Inflammatory macrophage treated with lipopolysaccharide for 4 hours (primary cell): Measurements from ENCODE around the gene SLC15A1.
"Not testable (repeated sequence)": the region's sequence is repeated elsewhere in the genome, so short reads cannot be mapped to it uniquely, and the experiment has no call there.

Experiments used
- DNase-seq: peaks from one replicate; pipeline ENCODE4 v3.0.0-alpha.2; 2020

SLC15A1 gene

DNA sequence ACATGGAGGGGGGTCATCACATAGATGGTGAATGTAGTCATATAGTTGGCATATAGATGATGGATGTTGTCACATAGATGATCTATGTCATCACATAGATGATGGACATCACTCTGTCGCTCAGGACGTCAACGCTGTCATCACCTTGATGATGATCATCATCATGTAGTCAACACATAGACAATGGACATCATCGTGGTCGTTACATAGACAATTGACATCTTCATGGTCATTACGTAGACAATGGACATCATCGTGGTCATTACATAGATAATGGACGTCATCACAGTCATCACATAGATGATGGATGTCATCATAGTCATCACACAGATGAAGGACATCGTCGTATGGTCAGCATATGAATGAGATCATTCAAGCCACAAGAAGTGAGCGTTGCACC is 28.6 kb upstream of the SLC15A1 start:
- no peak for DNase-seq

DNA sequence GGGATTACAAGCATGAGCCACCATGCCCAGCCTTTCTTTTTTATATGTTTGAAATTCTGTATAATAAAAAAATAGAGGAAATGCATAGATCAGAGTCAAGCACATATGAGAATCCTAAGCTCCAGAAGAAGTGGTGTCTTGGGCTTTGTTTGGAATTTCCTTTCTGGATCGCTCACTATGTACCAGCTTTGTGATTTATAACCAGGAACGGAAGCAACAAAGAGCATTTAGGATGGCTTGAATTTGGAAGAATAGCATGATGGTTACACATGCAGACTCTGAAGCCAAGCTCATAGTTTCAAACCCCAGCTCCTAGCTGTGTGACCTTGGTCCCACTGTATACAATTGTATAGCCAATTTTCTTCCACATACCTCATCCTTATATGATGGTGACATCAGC is 28.0 kb upstream of the SLC15A1 start:
- no peak for DNase-seq

DNA sequence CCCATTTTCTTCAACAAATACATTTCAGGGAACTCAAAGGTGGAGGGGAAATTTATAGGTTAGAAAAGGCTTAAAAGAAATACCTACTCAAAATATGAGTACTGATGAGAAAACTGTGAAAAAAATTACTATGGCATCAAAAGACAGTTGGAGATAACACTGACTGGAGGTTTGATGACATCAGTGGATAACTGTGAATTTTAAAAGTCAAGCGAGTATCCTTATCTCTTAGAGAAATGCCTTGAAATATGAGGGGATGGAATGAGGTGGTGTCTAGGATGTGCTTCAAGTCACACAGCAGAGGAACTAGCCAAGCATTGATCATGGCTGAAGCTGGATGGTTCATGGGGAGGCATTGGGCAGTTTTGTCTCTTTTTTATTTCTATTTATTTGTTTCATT is 27.2 kb upstream of the SLC15A1 start:
- no peak for DNase-seq

DNA sequence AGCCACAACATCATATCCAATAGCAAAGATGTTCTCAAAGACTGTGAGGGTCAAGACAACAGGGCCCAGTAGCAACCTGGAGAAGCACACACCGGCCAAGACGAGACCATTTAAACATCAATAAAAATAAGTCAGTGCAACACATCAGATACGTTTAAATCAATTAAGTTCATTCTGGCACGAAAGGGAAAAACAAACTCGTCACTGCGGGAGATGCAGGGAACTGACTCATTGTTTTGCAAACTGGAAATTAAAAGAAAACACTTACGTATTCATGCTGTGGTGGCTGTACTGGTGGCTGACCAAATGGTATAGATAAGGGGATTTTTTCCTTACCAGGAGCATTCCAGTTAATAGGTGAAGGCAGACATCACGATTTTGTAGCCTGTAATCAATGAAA is 26.3 kb upstream of the SLC15A1 start:
- no peak for DNase-seq

DNA sequence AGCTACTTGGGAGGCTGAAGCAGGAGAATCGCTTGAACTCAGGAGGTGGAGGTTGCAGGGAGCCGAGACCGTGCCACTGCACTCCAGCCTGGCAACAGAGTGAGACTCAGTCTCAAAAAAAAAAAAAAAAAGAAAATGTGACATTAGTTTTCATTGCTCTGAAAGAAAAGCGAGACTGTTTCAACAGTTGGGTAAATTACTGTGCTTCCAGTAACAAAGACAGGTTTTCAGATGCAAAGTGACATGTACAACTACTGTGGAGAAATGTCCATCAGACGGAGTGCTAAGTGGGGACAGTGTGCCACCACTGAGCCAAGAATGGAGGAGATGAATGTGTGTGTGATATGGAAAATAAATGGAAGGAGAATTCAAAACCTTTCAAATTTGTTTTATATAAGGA is 24.2 kb upstream of the SLC15A1 start:
- no peak for DNase-seq

DNA sequence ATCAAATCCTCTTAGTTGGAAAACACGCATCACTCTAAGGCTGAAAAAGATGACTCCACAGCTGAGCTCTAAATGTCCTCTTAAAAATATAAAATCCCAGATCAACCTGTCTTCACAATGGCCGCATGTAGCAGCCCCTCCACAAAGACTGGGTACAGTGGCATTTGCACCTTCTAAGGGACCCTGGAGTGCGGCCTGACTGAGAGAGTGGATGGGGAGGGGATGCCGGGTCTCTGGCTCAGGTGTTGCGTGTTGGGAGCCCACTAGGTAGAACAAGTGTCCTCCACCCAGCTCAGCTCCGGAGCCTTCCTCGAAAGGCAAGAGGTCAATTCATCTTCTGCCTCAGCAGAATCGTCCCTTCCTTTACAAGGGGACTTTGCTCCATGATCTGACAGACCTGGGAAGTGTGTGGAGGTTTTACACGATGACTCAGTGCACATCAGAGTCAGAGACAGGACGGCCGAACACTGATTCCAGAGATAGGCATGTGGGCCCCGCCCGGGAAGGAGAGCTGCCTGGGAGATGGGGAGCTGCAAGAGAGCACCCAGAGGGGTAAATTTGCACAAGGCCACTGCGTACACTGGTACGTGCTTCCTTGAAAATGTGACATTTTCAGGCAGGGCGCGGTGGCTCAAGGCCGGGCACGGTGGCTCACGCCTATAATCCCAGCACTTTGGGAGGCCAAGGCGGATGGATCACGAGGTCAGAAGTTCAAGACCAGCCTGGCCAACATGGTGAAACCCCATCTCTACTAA is 23.5 kb upstream of the SLC15A1 start:
- DNase-seq: no peak

DNA sequence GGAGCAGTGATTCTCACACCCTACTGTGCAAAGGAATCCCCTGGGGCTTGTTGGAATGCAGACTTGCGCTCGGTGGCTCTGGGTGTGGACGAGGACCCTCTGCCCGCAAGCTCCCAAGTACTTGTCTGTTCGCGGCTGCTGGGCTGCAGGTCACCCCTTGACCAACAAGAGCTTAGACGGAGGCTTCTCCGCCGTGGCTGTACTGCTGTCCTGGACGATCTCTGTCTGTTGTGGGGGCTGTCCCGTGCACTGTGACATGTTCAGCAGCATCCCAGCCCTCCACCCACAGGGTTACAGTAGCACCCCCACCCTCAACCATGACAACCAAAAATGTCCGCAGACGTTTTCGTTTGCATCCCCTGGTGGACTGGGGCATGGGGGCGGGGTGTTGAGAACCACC is 22.9 kb upstream of the SLC15A1 start:
- no peak for DNase-seq

DNA sequence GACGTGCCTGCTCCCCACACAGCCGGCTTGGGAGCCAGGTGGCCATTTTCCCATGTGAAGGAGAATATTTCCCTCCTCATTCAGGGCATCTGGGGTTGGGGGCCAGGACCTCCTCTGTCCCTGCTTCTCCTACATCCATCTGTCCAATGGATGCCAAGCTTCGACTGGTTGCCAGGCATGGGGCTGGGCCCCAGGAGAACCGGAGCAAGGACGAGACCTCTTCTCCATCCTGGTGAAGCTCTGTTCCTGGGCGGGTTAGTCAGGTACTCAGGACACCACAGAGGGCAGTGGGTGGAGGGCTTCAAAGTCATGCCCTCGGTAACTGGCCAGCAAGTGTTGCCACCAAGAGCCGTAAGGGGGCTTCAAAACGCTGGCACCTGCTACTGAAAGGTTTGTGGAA is 22.3 kb upstream of the SLC15A1 start:
- no peak for DNase-seq

DNA sequence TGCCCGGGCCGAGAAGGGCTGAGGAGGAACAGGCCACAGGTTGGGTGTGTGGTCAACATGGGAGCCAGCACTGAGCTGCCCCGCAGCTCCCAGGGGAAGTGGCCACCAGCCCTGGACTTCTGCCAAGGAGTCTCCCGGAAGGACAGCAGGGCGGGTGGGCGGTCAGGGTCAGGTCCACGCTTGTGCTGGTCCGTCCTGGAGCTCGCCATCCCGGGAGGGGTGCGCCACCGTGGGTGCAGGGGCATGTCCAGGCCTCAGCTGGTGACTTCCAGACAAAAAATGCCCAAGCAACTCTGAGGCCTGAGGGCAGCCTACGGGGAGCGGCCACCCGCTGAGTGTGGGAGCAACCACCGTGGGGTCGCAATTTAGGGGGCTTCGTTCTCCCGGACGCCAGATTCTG is 21.4 kb upstream of the SLC15A1 start:
- DNase-seq: no peak

DNA sequence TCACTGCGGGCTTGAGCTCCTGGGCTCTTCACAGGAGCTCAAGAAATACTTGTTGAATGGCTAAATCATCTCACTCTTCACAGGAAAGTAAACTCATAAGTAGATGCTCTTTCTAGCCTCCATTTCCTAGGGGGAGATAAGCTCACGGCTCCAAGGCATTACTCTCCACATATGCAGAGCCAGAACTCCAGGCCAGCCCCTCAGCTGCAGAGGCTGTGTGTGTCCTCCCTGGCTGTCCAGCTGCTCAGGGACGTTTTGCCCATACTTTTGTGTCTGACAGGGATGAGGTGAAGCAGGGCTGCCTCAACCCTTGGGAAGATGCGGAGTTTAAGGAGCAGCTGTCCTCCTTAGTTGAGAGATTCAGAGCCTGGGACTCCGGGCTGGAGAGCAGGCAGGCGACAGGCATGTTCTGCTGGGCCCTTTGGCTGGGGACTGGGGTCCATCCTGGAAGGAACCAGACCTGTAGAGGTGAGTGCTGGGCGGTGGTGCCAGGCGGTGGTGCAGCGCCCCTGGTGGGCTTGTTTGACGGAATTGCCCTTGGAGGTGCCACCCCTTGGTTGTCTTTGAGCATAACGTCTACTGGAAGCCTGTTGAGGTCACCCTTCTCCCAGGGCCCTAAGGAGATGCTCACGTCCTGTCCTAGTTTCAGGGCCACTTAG is 20.5 kb upstream of the SLC15A1 start:
- DNase-seq: no peak

DNA sequence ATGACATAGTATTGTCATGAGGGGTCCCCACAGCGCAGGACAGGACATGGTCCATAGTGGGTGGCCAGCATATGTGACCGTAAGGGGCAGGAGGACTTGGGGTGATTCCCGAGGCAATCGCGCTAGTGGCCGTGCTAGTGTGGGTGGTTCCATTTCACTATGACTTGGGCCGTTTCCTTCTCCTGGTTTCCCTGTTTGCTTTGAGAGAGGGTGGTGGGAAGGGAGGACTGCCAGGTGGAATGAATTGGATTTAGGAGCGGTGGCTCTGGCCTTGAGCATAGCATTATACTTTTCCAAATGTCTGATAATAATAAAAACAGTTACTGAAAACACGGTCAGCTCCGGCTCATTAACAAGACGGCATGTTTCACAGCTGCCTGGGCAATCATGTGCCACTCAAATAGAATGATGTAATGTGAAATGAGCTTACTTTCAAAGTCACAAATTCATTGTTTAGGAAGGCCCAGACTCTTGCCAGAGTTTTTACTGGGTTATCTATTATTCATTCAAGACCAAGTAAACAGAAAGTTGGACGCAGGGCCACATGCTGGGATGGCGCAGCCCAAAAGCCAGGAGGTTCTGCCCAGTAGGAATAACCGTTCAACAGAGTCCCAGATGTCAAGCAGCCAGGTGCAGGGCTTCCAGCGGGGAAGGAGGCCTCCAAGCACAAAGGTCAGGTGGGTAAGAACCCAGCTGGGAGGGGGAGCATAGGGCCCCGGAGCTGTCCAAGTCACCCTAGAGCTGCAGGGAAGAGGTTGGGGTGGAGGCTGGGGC is 19.6 kb upstream of the SLC15A1 start:
- DNase-seq: no peak

DNA sequence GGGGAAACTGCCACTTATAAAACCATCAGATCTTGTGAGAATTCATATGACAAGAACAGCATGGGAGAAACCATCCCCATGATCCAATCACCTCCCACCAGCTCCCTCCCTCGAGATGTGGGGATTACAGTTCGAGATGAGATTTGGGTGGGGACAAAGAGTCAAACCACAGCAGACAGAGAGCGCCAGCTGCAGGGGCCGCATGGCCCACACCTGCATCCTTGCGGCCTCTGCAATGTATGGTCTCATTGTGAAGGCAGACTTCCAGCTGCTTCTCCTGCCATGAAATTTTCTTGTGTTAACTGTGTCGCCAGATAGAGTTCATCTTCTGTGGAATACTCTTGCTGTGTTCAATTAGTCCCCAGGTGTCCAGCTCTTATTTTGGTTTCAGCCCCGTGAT is 17.3 kb upstream of the SLC15A1 start:
- DNase-seq: no peak

DNA sequence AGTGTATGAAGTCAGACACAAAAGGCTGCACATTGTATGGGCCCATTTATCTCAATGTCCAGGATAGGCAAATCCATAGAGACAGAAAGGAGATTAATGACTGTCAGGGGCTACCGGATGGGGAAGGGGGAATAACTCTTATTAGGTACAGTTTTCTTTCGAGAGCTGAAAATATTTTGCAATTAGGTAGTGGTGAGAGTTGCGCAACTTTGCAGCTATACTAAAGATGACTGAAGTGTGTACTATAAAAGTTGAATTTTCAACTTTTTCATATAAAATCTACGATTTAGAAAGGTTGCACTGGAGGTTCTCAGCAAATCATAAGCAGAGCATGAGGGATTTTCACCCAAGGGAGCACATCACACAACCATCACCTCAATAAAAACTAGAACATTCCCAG is 16.1 kb upstream of the SLC15A1 start:
- no peak for DNase-seq

DNA sequence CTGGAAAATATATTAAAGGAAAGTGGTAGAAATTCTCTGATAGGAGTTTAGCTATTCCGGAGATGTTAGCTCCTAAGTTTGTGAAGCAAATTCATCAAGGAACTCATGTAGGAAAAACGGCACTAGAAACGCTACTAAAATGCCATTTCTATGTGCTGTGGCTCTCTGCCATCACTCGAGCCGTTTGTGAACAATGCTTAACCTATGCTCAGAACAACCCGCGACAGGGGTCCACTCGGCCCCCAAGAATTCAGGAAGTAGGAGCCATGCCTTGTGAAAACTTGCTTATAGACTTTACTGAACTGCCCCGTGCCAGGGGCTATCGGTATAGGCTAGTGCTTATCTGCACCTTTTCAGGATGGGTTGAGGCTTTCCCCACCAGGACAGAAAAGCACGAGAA is 14.2 kb upstream of the SLC15A1 start:
- no peak for DNase-seq

DNA sequence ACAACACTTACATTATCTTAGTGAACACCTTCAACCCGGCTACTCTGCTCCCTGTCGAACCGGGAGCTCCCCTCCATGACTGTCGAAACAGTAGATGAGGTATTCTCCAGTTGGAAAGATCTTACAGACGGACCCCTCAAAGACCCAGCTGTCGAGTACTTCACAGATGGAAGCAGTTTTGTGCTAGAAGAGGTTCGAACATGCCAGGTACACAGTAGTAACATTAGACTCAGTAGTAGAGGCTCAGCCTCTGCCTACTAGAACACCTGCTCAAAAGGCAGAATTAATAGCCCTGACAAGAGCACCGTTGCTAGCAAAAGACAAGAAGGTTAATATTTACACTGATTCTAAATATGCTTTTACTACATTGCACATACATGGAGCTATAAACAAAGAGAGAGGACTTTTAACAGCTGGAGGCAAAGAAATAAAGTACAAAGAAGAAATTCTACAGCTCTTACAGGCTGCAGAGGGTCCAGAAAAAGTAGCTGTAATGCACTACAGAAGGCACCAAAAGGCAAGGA is 13.6 kb upstream of the SLC15A1 start:
- DNase-seq: no peak

DNA sequence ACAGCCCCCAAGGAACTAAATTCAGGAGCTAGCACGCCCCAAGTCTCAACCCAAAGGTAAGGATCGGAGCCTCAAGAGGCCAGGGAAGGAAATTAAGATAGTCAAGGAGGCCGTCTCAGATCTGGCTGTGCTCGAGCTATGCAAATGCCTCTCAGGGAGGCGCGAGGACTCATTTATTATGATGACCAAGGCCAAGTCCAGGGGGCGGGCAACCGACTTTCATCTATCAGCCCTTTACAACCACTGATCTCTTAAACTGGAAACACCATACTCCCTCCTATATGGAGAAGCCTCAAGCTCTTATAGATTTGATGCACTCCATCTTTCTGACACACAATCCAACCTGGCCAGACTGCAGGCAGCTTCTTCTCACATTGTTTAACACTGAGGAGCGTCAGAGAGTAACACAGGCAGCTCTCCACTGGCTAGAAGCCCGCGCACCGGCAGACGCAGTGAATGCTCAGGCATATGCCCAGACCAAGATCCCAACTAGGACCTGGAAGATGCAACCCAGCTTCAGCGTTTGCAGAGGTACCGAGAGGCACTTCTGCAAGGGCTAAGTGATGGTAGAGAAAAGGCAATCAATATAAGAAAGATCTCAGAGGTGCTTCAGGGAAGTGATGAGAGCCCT is 9.6 kb upstream of the SLC15A1 start:
- no peak for DNase-seq

DNA sequence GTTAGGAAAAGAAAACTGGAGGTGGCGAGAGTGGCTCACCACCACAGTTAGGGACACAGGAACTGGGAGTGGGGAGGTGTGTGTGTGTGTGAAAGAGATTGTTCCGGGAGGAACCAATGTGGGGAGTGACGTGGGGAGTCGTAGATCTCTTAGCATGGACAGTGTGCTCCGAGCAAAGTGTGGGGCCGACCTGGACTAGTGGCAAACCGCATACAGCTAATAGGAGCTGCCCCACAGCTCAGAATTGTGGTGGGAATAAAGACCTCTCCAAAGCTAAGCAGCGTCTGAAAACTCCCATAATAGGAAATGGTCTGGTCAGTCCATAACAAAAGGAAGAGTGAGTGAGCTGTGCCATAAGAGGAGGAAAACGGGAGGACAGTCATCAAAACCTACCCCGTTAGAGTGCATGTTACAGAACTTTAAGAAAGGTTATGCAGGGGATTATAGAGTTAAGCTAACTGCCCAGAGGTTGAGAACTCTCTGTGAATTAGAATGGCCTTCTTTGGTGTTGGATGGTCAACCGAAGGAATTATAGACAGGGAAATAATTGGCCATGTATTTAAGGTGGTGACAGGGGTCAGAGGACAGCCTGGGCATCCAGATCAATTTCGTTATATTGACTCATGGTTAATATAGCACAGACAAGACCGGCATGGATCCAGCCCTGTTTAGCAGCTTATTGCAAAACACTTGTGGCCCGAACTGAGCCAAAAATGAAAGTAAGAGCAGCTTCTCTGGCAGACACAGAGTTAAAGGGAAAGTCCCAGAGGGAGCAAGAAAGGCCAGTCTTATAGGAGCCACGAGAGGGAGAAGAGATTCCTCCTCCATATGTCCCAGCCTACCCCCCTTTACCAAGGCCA is 8.9 kb upstream of the SLC15A1 start:
- DNase-seq: peak; percentile 50

DNA sequence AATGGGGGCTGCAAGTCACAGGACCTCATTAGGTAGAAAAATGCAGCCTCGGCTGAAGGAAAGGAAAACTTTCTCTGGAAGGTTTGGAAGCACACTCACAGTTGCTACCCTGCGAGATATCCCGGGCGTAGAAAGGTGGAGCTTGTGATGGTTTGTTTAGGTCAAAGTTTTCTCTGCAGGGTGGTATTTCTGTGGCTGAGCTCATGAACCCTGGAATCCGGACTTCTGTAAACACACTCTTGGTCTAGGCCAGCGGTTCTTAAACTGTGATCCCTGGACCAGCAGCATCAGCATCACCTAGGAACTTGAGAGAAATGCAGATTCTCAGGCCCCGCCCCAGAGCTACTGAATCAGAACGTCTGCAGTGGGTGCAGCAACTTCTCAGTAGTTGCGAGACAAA is 3.3 kb upstream of the SLC15A1 start:
- DNase-seq: no peak

DNA sequence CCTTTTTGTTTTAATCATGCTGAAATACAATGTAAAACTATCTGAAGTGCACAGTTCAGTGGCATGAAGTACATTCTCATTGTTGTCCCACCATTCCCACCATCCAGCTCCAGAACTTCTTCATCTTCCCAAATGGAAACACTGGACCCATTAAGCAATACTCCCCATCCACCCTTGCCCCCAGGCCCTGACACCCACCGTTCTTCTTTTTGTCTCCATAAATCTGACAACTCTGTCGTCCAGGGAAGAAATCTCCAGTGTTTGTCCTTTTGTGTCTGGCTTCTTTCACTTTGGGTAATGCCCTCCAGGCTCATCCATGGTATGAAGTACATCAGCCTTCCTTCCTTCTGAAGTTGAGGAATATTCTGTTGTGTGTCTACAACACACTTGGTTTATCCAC is 2.6 kb upstream of the SLC15A1 start:
- no peak for DNase-seq

DNA sequence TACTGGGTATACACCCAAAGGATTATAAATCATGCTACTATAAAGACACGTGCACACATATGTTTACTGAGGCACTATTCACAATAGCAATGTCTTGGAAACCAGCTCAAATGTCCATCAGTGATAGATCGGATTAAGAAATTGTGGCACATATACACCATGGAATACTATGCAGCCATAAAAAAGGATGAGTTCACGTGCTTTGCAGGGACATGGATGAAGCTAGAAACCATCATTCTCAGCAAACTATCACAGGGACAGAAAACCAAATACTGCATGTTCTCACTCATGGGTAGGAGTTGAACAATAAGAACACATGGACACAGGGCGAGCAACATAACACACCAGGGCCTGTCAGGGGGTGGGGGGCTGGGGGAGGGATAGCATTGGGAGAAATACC is 2.0 kb upstream of the SLC15A1 start:
- DNase-seq: not testable (repeated sequence)

DNA sequence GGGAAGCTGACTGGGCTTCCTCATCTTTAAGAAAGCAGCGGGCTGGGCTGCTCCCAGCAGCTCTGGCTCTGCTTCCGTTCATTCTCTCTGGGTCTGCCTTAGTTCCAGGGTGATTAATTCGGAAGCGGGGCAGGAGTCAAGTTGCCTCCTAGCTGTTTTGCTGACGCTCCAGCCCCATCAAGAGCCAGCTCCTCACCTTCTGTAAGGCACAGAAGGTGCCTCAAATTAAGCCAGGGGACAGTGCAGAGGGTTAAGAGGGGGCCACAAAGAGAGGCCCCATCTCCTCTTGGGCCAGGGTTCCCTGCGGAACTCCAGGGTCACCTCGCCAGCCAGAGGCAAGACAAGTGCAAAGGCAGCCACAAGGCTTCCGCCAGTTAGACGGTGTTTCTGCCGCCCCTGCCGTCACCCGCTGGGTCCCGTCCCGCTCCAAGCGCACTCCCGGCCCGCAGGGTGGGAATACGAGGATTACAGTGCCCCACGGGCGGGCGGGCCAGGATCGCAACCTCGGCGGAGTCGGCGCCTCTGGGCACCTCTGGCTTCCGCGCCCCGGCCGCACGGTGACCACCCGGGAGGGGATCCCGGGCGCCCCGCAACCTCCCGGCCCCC is 508 bp downstream of the SLC15A1 start:
- no peak for DNase-seq

DNA sequence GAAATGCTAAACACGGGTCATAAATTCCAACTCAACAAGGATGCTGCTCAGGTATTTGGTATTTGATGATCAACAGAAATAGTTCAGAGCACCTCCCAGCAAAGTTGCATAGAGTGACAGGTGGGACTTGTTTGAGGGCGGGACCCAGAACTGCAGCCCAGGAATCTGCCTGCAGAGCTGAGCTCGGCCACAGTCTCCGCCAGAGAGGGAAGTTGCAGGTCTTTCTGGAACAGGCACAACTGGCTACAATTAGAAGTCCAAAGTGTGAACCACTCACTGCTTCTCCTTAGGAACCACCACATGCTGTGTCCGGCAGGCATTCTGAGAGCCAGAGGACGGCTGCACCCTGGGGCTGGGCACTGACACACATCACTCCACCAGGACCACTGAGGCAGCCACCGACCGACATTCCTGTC is 1.1 kb downstream of the SLC15A1 start:
- no peak for DNase-seq
